ENCODE data around the gene METTL23.

Gene METTL23

DNA sequence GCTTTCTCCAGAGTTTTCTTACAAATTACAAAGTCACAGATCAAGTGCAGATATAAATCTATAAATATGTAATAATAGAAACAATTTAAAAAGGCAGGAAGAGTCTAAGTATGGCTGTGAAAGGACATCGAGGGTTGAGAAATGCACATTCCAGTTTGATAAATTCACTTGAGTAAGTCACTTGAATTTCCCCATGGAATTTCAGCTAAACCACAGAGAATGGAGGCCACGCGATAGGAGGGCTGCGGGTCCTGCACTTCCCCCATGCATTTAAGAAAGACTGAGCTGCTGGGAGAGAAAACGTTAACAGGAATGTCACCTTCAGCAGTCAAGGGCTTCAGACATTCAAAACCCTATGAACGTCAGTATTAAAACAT is 9.8 kb upstream of the METTL23 start:
- no peak overlapping the region for H2AFZ ChIP-seq (ENCODE audit: low read length)
- no peak overlapping the region for H3K4me3 ChIP-seq (ENCODE audit: low read depth, low read length, poor library complexity, severe bottlenecking)
- H3K9me3 ChIP-seq (ENCODE audit: low read length): no peaks in the 10 kb centered on the region
- peaks cover 7% of the 10 kb centered on the region for H3K4me1 ChIP-seq (ENCODE audit: insufficient read depth, low read length, severe bottlenecking)
- no peaks in the 10 kb centered on the region for H3K27me3 ChIP-seq (ENCODE audit: insufficient read depth, low read length)
- H3K9ac ChIP-seq (ENCODE audit: low read length): no peak overlapping the region
- TF ChIP-seq, protein P1, sequence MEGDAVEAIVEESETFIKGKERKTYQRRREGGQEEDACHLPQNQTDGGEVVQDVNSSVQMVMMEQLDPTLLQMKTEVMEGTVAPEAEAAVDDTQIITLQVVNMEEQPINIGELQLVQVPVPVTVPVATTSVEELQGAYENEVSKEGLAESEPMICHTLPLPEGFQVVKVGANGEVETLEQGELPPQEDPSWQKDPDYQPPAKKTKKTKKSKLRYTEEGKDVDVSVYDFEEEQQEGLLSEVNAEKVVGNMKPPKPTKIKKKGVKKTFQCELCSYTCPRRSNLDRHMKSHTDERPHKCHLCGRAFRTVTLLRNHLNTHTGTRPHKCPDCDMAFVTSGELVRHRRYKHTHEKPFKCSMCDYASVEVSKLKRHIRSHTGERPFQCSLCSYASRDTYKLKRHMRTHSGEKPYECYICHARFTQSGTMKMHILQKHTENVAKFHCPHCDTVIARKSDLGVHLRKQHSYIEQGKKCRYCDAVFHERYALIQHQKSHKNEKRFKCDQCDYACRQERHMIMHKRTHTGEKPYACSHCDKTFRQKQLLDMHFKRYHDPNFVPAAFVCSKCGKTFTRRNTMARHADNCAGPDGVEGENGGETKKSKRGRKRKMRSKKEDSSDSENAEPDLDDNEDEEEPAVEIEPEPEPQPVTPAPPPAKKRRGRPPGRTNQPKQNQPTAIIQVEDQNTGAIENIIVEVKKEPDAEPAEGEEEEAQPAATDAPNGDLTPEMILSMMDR (IDR thresholded peaks at IDR 0.05; ENCODE audit: low read length): no peak
- TF ChIP-seq EZH2 (IDR thresholded peaks at IDR 0.05; ENCODE audit: borderline replicate concordance, low read length): no peak
- no peaks in the 10 kb centered on the region for H3K79me2 ChIP-seq (ENCODE audit: insufficient read depth, low read length)
- H3F3A ChIP-seq (ENCODE audit: insufficient read depth, low read length): no peaks in the 10 kb centered on the region; the same call in 1 of the 2 replicates
- H3K9me2 ChIP-seq (ENCODE audit: low read depth, low read length): no peaks in the 10 kb centered on the region
- H3K27ac ChIP-seq (ENCODE audit: low read depth, low read length, poor library complexity, severe bottlenecking): no peak overlapping the region
- no peaks in the 10 kb centered on the region for H4K20me1 ChIP-seq (ENCODE audit: insufficient read depth, low read length)
- H3K4me2 ChIP-seq (ENCODE audit: low read length): no peak overlapping the region
- H3K36me3 ChIP-seq (ENCODE audit: insufficient read depth, low read length): peaks cover 83% of the 10 kb centered on the region

- Histone ChIP-seq H3K27me3 (ENCODE audit: insufficient read depth, low read length) (no peaks in the 10 kb centered on the region), H3K9me3 (ENCODE audit: low read length) (no peaks in the 10 kb centered on the region), H3K4me3 (ENCODE audit: low read depth, low read length, poor library complexity, severe bottlenecking) (no peak overlapping the region), H3K79me2 (ENCODE audit: insufficient read depth, low read length) (no peaks in the 10 kb centered on the region), H3K36me3 (ENCODE audit: insufficient read depth, low read length) (peaks cover 88% of the 10 kb centered on the region), H3F3A (ENCODE audit: insufficient read depth, low read length) (no peaks in the 10 kb centered on the region; the same call in 1 of the 2 replicates), H3K9ac (ENCODE audit: low read length) (no peak overlapping the region), H4K20me1 (ENCODE audit: insufficient read depth, low read length) (no peaks in the 10 kb centered on the region), H2AFZ (ENCODE audit: low read length) (no peak overlapping the region), H3K4me2 (ENCODE audit: low read length) (no peak overlapping the region), H3K9me2 (ENCODE audit: low read depth, low read length) (no peaks in the 10 kb centered on the region), H3K4me1 (ENCODE audit: insufficient read depth, low read length, severe bottlenecking) (peaks cover 7% of the 10 kb centered on the region), H3K27ac (ENCODE audit: low read depth, low read length, poor library complexity, severe bottlenecking) (no peak overlapping the region)
- TF ChIP-seq, protein P1 (IDR thresholded peaks at IDR 0.05; ENCODE audit: low read length): no peak
- TF ChIP-seq EZH2 (IDR thresholded peaks at IDR 0.05; ENCODE audit: borderline replicate concordance, low read length): no peak
Observed at GRCh38 chr17:76718516-76718915, 8.1 kb upstream of the METTL23 start.

- Histone ChIP-seq H2AFZ (ENCODE audit: low read length) (no peak overlapping the region), H3K4me3 (ENCODE audit: low read depth, low read length, poor library complexity, severe bottlenecking) (no peak overlapping the region), H3K9me3 (ENCODE audit: low read length) (no peaks in the 10 kb centered on the region), H3K4me2 (ENCODE audit: low read length) (no peak overlapping the region), H3K27me3 (ENCODE audit: insufficient read depth, low read length) (no peaks in the 10 kb centered on the region), H3K79me2 (ENCODE audit: insufficient read depth, low read length) (no peaks in the 10 kb centered on the region), H3K9ac (ENCODE audit: low read length) (no peak overlapping the region), H3K4me1 (ENCODE audit: insufficient read depth, low read length, severe bottlenecking) (peaks cover 9% of the 10 kb centered on the region), H3K27ac (ENCODE audit: low read depth, low read length, poor library complexity, severe bottlenecking) (no peak overlapping the region), H3K36me3 (ENCODE audit: insufficient read depth, low read length) (peaks cover 94% of the 10 kb centered on the region), H3K9me2 (ENCODE audit: low read depth, low read length) (no peaks in the 10 kb centered on the region), H3F3A (ENCODE audit: insufficient read depth, low read length) (no peaks in the 10 kb centered on the region; the same call in 1 of the 2 replicates), H4K20me1 (ENCODE audit: insufficient read depth, low read length) (no peaks in the 10 kb centered on the region)
- TF ChIP-seq EZH2 (IDR thresholded peaks at IDR 0.05; ENCODE audit: borderline replicate concordance, low read length): no peak
- TF ChIP-seq, protein P1 (IDR thresholded peaks at IDR 0.05; ENCODE audit: low read length): no peak
Observed at GRCh38 chr17:76720211-76720610, 6.4 kb upstream of the METTL23 start.
